Inferior parietal cortex (tissue), 1 donor: Measurements from ENCODE around the gene RABGEF1.
"Not testable (repeated sequence)": the region's sequence is repeated elsewhere in the genome, so short reads cannot be mapped to it uniquely, and the experiment has no call there.

Source experiments
- DNase-seq: peaks from one replicate; pipeline ENCODE4 v3.0.0-alpha.2; 2016; ENCODE audit errors: extremely low spot score

The RABGEF1 gene

DNA sequence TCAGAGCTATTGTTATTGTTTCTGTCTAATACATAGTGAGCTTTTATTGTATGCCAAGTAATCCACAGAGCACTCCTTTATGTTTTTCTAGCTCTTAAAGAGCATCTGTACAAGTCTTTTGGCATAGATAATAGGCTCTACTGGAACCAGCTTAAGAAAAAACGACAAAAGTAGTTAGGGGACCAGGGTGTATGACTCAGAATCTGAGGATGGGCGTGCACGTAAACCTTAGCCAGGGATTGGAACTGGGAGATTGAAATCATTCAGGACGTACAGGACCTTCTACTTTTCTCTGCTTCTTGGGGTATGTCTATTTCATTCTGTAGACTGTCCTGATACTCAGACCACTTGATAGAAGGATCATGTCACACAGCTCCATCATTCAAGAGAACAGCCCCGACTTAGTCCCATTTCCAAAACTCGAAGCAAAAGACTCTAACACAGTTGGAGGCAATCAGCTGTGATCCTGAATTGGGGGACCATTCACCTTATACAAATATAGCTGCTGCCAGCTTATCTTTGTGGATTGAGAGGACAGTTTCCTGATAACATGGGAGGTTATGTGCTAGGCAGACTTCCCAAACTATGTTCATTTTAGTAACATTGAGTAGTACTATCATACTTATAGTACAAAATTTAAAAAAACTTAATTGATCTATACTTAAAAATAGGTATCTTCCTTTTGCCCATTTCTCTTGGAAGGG lies 24.9 kb downstream of the RABGEF1 start:
- not testable (repeated sequence) for DNase-seq

DNA sequence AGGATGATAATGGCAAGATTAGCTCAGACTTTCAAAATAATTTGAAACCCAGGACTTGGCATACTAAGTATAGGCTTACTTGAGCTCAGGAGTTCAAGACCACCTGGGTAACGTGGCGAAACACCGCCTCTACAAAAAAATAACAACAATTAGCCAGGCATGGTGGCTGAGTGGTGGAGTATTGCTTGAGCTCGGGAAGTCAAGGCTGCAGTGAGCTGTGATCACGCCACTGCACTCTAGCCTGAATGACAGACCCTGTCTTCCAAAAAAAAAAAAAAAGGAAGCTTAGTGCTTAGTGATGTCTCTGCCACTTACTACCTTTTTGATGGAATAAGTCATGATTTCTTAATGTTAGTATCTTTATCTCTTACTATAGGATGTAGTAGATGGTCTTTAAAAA lies 25.5 kb downstream of the RABGEF1 start:
- DNase-seq: no peak

DNA sequence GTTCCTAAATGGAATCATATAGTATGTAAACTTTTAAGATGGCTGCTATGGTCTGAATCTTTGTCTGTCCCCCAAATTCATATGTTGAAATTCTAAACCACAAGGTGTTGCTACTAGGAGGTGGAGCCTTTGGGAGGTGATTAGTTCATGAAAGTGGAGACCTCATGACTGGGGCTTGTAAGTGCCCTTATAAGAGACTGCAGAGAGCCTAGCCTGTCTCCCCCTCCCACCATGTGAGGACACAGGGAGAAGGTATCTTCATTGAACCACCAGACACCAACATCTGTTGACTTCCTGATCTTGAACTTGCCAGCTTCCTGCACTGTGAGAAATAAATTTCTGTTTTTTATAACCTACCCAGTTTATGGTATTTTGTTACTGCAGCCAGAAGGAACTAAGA lies 27.0 kb downstream of the RABGEF1 start:
- not testable (repeated sequence) for DNase-seq

DNA sequence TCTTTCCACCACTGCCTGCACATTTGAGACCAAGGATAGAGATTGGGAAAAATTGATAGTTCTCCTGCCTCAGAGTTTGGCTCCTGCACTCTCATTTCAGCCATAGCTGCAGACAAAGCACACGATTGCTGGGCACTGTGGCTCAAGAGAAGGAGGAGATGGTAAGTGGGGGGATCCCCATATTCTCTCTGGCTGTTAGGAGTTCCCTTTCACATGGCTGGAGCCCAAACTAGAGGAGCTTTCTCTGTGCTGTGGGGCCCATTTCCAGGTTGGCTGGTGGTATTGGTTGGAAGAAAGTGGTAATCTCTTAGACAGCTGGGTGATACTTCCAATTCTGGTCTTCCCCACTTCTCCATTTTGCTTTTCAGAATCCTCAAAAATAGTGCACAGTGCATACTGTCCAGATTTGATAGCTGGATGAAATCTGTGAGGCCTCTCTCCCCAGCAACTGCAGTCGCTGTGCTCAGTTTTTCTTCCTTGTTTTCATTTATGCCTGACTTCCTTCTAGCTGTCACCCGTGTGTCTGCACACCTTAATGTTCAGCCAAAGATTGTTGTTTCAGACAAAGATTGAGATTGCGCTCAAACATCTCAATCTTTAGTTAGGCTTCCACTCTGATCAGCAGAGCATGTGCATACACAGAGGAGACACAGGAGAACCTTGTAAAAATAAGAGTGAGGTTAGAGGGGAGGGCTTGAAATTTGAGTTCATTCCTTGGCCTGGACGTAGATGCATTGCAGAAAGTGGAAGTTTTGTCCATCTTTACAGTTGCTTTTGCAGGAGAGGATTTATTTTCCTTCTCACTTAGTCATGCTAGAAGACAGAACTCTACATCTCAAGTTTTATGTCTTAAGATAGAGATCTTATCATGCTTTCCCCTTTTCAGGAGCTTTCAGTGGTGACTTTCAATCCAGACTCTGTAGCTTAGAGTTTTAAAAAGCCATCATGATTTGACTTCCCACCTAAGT lies 28.6 kb downstream of the RABGEF1 start:
- DNase-seq: peak; percentile 17

DNA sequence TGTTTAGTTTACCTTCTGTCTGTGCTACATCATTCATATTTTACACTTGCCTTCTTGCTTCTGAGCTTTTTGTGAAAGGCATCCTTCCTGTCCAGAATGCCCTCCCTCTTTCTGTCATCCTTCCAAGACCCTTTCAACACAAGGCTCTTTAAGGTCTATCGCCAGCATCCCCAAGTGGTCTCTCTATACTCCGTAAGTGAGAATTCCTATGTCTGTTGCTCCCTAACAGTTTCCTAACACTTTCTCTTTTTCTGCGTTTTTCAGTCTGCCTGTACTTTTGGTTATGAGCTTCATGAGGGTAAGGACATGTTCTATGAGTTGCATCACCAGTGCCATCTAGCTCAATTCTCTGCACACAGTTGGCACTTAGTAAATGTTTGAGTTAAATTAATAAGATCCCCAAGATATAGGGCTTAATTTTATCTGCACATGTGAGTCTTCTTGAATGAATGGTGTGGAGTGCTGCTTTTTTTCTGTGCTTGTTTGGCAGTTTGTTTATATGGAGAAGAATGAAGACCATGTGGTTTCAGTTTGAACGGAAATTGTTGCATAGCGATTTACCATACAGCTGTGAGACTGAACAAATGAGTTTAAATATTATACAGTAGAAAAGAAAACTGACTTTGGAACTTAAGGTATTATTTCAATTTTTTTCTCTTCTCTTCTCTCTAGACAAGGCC lies 29.4 kb downstream of the RABGEF1 start:
- no peak for DNase-seq

DNA sequence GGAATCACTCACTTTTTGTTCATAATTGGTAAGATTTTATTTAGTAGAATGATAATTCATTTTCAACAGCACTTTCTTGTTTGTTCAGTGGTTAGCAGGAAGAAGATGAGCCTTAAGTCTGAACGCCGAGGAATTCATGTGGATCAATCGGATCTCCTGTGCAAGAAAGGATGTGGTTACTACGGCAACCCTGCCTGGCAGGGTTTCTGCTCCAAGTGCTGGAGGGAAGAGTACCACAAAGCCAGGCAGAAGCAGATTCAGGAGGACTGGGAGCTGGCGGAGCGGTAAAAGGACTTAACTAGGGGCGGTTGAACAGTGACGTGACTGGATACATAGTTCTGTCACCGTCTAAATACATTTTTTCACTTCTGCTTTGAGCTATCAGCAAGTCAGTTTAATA lies 31.3 kb downstream of the RABGEF1 start:
- DNase-seq: peak; percentile 20

DNA sequence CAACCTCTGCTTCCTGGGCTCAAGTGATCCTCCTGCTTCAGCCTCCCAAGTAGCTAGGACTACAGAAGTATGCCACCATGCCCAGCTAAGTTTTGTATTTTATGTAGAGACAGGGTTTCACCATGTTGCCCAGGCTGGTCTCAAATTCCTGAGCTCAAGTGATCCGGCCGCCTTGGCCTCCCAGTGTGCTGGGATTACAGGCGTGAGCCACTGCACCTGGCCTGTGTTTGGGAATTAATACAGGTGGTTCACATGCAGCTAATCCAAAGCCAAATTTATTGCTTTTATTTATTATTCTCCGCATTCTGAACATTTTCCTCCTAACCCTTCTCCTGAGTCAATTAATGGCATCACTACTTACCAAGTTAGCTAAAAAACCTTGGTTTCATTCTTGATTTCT lies 33.2 kb downstream of the RABGEF1 start:
- DNase-seq: not testable (repeated sequence)

DNA sequence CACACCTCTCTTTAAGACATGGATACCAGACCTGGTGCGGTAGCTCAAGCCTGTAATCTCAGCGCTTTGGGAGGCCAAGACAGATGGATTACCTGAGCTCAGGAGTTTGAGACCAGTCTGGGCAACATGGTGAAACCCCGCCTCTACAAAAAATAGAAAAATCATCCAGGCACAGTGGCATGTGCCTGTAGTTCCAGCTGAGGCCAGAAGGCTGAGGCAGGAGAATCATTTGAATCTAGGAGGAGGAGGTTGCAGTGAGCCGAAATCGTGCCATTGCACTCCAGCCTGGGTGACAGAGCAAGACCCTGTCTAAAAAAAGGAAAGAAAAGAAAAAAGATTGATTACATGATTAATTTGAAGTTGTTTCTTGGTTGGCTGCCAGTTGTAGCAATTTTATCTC lies 35.9 kb downstream of the RABGEF1 start:
- DNase-seq: not testable (repeated sequence)

DNA sequence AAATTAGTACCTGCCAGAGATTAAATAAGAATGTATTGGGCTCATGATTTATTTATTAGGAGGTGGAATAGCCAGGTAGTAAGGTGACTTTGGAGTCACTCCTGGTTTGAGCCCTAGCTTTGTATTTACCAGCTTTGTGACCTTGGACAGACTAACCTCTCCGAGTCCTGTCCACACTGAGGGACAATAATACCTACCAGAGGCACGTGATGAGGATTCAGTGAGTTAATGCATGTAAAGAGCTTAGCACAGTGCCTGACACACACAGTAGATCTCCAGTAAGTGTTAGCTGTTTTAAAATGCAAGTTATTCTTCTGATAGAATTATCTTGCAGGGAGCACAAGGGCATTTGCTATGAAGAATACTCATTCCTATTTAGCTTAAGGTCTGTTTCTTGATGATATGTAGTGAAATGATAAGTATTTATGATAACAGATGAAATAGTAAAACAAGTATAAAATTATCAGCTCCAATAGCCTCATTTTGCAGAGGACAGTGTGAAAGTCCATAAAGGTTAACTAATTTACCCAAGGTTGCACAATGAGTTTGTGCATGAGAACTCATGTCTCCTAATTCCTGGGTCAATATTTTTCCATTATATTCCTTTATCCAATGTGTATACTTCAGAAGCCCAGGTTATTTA lies 36.4 kb downstream of the RABGEF1 start:
- no peak for DNase-seq

DNA sequence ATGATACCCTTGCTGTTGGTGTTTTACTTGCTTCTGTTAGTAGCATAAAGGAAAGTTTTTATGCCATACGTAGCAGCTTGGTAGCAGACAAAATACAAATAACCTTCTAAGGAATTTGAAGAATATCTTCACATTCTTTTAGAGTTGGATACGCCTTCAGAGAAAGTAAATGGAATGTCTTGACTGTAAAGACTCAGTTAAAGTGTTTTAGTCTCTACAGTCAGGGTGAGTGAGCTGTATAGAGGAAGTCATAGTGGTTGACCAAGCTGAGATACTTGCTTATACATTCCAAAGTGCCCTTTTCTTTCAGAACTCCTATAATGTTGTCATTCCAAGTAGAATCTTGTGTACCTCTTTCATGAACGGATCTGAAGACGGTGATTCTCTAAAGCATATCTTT lies 37.7 kb downstream of the RABGEF1 start:
- no peak for DNase-seq

DNA sequence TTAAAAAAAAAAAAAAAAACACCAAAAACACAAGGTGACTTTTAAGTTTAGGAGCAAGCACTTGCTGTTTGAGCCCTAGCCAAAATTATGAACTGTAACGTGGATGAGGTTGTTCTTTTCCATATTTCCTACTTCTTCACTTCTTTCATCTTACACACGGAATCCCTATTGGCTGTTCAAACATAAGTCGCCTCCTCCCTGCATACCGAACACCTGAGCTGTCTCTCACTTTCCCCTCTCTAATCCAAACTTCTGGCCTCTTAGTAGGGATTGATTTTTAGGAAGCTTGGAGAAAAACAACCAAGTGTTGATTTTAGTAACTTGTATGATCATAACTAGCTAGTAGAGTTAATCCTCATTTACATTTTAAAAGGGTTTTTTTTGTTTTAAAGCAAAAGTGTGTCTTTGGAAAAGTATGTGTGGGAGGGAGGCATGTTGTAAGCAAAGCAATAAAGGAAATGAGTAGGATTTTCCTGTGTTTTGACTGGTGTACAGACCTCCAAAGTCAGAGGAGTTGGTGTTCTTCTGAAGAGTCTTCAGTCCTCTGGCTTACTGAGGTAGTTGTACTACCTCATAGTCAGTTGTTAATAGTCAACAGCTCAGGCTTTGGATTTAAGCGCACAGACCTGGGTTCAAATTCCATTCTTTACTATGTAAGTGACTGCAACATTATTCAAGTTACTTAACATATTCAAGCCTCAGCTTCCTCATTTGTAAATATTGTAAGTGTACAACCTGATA lies 39.3 kb downstream of the RABGEF1 start:
- DNase-seq: no peak

DNA sequence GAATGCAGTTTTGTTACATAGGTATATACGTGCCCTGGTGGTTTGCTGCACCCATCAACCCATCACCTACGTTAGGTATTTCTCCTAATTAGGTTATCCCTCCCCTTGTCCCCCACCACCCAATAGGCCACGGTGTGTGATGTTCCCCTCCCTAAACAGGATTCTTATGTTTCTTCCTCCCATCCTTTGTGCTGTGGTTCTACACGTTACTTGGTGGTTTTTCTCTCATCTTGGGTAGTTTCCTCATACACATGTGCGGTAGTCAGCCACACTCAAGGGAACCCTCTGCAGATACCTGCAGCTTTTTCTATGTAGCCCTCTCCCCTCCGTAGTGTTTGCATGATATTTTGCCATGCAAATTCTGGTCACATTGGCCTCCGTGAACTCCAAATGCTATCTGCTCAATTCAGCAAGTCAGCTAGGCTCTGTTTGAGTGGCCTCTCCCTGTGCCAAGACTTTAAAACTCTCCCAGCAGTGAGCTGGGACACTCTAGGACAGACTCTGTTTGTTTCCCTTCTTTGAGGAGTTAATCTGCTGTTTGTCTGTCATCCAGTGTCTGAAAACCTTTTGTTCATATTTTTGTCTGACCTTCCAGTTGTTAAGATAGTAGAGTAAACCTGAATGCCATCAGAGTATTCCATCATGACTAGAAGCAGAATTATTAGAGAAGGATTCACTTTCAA lies 41.0 kb downstream of the RABGEF1 start:
- no peak for DNase-seq

DNA sequence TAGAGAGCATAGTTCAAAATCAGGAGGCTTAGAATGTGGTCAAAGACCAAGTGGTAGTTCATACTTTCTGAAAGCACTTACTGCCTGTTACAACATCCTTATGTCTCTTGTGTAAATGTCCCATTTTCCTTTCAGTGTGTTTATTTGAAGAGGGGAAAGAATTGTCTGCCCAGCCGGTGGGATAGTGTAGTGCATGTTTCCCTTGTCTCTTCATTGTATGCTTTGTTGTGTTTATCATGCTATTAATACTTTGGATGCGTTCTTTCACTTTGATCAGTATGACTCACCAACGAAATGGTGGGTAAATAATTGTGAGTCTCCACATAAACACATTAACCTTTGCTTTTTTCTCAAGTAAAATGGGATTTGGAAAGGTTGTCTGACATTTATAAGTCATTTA lies 42.3 kb downstream of the RABGEF1 start:
- DNase-seq: not testable (repeated sequence)

DNA sequence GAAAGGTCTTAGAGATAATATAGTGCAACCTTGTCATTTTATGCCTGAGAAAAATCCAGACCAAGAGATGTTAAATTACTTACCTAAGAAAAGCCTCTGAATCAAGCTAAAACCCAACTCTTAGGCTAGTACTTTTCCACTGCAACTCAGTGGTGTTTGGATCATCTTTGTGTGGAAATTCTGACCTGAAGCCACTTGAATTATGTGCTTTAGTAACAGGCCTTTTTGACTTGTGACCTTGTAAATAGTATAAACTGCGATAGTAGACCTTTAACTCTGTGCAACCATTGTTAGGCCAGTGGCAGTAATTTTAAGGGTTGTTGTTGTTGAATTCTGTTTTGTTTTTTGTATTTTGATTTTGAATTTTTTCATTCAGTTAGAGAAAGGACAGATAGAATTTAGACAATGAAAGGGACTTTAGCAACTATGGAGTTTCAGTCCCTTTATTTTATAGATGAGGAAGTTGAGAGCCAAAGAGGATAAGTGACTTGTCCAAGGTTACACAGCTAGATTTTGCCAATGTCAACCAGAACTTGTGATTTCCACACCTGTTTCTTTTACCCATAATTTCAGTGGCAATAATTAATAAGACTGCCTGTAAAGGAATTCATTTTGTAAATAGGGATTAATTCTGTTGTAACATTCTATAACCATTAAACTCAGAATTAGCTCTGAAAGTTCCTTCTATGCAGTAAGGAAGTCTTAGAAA lies 43.5 kb downstream of the RABGEF1 start:
- DNase-seq: not testable (repeated sequence)

DNA sequence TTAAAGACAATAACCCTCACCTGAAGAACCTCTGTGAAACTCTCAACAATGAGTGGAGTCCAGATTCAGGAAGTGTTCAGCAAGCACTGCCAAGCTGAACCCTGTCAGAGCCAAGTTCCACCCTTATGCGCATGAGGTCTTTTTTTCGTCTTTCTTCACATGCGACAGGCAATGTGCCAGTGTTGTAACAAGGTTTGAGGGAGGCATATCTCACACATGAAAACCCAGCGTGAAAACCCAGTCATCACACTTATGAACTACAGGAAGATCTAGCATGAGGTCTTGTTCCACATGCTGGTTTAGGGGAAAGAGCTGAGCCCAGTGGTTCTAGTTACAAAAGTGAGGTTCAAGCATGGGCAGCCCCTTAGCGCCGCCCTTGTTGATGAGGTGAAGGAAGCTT lies 49.7 kb downstream of the RABGEF1 start:
- DNase-seq: no peak

DNA sequence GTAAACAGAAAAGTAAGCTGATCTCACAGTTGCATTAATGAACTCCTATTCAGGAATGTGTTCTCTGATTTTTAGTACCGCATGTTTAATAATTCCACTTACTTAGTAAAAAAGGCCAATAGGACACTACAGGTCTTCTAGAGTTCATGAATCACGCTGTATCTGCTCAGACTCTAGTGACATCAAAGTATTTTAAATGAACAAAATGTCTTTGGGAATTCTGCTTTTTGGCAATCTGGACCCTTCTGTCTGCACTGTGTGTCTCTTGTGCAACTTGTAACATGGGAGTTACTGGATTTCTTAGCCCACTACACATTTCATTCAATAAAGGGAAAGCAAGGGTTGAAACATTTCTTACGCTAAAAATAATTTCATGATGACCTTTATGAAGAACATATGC lies 50.2 kb downstream of the RABGEF1 start:
- DNase-seq: no peak

DNA sequence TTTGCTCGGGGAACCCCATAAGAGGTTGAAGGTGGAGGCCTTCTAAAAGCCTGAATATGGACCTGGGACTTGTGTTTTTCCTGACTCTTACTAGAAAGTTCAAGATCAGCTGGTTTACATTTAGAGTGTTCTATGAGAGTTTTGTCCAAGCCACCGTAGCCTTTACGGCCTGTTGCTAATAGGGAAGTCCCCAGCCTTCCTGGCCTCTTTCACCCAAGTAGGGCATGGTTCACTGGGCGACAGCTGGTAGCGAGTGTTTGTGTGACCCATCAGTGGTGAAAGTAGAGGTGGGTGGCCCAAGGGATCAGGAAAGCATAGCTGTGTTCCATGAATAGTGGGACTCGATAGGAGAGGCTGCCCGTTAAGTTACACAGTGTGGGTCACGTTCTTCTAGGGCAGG lies 60.1 kb downstream of the RABGEF1 start:
- DNase-seq: no peak

DNA sequence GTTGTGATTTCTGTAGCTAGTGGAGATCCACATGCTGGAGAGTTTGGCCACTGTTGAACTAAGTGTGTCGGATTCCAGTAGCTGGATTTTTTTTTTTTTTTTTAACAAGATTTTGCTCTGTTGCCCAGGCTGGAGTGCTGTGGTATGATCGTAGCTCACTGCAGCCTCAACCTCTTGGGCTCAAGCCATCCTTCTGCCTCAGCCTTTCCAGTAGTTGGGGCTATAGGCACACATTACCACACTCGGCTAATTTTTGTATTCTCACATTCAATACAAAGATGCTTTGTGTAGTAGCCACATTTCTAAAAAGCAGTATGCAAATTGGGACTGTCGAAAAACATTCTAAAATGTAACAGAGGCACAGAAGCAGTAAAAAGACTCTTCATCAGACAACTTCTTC lies 63.5 kb downstream of the RABGEF1 start:
- peak; percentile 72 for DNase-seq

DNA sequence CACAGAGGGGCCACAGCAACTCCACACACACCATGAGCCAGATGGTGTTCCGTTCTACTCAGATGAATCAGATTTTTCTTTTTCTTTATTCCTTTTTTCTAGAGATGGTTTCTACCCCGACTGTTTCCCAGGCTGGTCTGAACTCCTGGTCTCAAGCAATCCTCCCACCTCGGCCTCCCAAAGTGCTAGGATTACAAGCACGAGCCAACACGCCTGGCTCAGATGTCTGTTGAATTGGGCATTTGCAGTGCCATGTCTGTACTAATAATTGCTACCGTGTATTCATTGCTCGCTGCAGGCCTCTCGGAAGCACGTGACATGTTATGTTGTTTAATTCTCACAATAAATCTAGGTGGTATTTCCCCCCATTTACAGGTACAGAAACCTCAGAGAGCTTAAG lies 67.2 kb downstream of the RABGEF1 start:
- DNase-seq: no peak

DNA sequence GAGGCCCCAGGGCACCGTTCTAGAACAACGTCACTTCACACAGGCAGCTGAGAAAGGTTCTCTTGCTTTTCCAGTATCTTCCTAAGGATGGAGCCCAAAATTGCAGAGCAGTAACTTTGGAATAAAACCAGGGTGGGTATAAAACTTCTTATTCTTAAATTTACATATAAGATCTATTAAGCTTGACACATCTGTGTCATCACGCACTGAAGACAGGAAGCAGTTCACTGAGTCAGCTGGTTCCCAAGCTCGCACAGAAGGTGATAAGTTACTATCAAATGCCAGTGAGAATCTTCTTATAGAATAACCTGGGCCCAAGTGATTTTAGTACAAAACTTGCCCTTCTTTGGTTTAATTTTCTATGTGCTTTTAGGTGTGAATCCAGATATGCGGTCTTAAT lies 70.2 kb downstream of the RABGEF1 start:
- no peak for DNase-seq
